ENCODE results near the gene ADGRB3. TPM values are rescaled to one million over a fixed set of nuclear protein-coding genes. Genes with fewer than 3 reads are reported as not detected.

ADGRB3 gene
- polyA plus RNA-seq, 1 experiment: not detected

DNA sequence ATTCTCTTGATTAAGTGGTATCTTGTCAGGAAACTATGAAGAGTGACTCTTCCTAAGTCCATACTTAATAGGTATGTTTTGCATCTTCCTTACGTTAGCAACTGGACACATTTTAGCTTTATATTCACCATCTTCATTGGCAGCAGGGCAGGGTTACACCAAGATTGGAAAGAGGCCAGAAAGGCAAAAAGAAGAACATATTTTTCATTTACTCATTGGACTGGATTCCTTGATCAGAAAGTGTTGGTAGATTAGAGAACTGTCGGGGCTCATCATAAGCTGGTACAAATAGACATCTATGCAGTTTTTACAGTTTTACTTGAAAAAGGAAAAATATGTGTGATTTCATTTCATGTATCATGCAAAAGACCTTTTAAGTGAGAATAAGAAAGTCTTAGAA lies 696.8 kb downstream of the ADGRB3 start:
- ChIA-PET CTCF (no interaction called here), POLR2A (no interaction called here)
- no peaks in the 10 kb centered on the region for H3K27me3 ChIP-seq (ENCODE audit: control insufficient read depth, insufficient read depth, low read length)
- DNase-seq (ENCODE audit: low read depth, low spot score): no peak
- H3K27ac ChIP-seq (ENCODE audit: low read depth, low read length): no peak overlapping the region
- TF ChIP-seq, protein P1, sequence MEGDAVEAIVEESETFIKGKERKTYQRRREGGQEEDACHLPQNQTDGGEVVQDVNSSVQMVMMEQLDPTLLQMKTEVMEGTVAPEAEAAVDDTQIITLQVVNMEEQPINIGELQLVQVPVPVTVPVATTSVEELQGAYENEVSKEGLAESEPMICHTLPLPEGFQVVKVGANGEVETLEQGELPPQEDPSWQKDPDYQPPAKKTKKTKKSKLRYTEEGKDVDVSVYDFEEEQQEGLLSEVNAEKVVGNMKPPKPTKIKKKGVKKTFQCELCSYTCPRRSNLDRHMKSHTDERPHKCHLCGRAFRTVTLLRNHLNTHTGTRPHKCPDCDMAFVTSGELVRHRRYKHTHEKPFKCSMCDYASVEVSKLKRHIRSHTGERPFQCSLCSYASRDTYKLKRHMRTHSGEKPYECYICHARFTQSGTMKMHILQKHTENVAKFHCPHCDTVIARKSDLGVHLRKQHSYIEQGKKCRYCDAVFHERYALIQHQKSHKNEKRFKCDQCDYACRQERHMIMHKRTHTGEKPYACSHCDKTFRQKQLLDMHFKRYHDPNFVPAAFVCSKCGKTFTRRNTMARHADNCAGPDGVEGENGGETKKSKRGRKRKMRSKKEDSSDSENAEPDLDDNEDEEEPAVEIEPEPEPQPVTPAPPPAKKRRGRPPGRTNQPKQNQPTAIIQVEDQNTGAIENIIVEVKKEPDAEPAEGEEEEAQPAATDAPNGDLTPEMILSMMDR (IDR thresholded peaks at IDR 0.05; ENCODE audit: low read depth, low read length): no peak
- H3K9me3 ChIP-seq (ENCODE audit: control insufficient read depth, insufficient read depth, low read length): no peaks in the 10 kb centered on the region
- no peak overlapping the region for H3K4me3 ChIP-seq (ENCODE audit: low read depth, low read length)

DNA sequence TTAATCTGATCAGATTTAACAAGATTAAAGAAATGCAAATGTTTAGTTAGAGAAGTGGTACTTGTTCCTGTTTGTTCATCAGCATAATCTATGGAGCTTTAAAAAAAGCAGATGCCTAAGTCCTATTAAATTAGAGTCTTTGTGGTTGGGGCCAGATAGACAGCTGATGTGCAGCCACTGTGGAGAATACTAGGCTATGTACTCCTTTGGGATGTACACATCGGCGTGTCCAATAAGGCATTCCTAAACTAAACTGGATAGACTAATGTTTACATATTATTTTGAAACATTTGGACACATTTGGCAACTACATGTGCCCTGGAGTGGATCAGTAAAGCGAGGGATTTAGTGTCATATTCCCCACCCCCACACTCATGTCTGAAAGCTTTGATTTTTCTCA lies 702.2 kb downstream of the ADGRB3 start:
- POLR2A ChIA-PET: no interaction called here
- Histone ChIP-seq H3K27me3 (ENCODE audit: control insufficient read depth, insufficient read depth, low read length) (no peaks in the 10 kb centered on the region), H3K9me3 (ENCODE audit: control insufficient read depth, insufficient read depth, low read length) (no peaks in the 10 kb centered on the region), H3K27ac (ENCODE audit: low read depth, low read length) (no peak overlapping the region), H3K4me3 (ENCODE audit: low read depth, low read length) (no peak overlapping the region)
- CTCF ChIA-PET: interaction anchor here (0.5 kb wide), 1 partner anchor 125 kb away, joined by 3 read pairs; no protein-coding TSS in a partner anchor
- no peak for DNase-seq (ENCODE audit: low read depth, low spot score)
- TF ChIP-seq, protein P1 (IDR thresholded peaks at IDR 0.05; ENCODE audit: low read depth, low read length): no peak

DNA sequence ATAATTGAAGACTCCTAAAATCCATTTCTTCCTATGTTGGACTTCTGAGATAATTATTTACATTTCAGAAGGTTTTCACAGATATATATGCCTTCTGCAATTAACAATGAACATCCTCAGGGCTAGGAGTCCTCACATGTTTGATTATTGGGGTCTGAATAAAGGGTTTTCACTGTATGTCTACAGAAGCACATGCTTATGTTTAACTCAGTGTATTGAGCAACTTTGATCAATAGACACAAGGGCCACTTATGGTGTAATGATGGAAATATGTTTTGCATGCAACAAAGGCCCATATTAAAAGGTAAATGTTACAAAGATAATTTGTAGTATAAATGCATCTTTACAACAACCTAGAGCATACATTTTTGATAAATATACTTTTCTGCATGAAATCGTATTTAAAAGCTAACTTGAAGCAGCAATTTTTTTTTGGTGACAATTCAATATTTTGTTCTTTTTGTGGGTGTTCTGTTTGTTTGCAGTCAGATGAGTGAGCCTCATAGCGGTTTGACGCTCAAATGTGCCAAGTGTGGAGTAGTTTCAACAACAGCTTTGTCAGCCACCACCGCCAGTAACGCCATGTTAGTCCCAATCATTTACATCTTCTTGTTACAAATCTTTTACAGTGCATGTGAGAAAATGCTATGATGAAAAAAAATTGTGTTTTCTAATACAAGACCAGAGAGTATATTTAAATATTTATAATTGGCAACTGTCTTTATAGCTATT lies 703.5 kb downstream of the ADGRB3 start:
- Histone ChIP-seq H3K27ac (ENCODE audit: low read depth, low read length) (no peak overlapping the region), H3K27me3 (ENCODE audit: control insufficient read depth, insufficient read depth, low read length) (no peaks in the 10 kb centered on the region), H3K4me3 (ENCODE audit: low read depth, low read length) (no peak overlapping the region), H3K9me3 (ENCODE audit: control insufficient read depth, insufficient read depth, low read length) (no peaks in the 10 kb centered on the region)
- TF ChIP-seq, protein P1 (IDR thresholded peaks at IDR 0.05; ENCODE audit: low read depth, low read length): no peak
- no peak for DNase-seq (ENCODE audit: low read depth, low spot score)
- ChIA-PET CTCF (no interaction called here), POLR2A (no interaction called here)

DNA sequence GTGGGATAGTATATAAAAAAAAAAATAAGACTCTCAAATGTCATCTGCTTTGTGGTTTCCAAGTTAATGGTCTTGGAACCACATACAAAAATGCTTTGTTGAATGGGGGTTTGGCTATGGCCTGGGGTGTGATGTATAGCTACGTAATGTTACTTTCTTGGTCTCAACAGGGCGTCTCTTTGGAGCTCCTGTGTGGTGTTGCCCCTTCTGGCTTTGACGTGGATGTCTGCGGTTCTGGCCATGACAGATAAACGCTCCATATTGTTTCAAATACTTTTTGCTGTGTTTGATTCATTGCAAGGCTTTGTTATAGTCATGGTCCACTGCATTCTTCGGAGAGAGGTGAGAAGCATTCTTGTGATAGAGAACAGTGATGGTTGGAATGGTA lies 704.1 kb downstream of the ADGRB3 start:
- DNase-seq (ENCODE audit: low read depth, low spot score): no peak
- Histone ChIP-seq H3K9me3 (ENCODE audit: control insufficient read depth, insufficient read depth, low read length) (no peaks in the 10 kb centered on the region), H3K4me3 (ENCODE audit: low read depth, low read length) (no peak overlapping the region), H3K27me3 (ENCODE audit: control insufficient read depth, insufficient read depth, low read length) (no peaks in the 10 kb centered on the region), H3K27ac (ENCODE audit: low read depth, low read length) (no peak overlapping the region)
- CTCF ChIA-PET: no interaction called here
- POLR2A ChIA-PET: no interaction called here
- TF ChIP-seq, protein P1 (IDR thresholded peaks at IDR 0.05; ENCODE audit: low read depth, low read length): no peak

DNA sequence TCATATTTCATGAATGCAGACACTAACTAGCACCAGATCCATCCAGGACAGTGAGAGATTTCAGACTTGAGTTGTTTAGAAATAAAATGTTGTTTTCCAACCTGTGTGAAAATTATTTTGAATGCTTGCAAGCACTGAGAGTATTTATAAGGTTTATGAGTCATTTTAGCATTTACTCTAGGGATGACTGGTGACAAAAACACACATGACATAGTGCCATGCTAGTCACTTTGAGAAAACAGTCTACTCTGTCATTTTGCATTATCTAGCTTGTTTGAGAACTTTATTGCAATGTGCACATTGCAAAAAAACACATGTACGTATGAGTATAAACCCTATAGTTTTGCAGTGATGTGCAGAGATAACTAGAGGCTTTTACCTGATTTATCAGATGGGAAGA lies 705.1 kb downstream of the ADGRB3 start:
- POLR2A ChIA-PET: no interaction called here
- CTCF ChIA-PET: interaction anchor here (0.5 kb wide), 1 partner anchor 703 kb away, joined by 4 read pairs; no protein-coding TSS in a partner anchor
- TF ChIP-seq, protein P1 (IDR thresholded peaks at IDR 0.05; ENCODE audit: low read depth, low read length): no peak

More for the DNA sequence above, 705.1 kb downstream of the ADGRB3 start:
- no peak for DNase-seq (ENCODE audit: low read depth, low spot score)
- no peak overlapping the region for H3K27ac ChIP-seq (ENCODE audit: low read depth, low read length)
- no peaks in the 10 kb centered on the region for H3K9me3 ChIP-seq (ENCODE audit: control insufficient read depth, insufficient read depth, low read length)
- no peaks in the 10 kb centered on the region for H3K27me3 ChIP-seq (ENCODE audit: control insufficient read depth, insufficient read depth, low read length)
- H3K4me3 ChIP-seq (ENCODE audit: low read depth, low read length): no peak overlapping the region
